ENCODE measurements around the gene CDC14A. TPM values are rescaled to one million over a fixed set of nuclear protein-coding genes. Genes with fewer than 3 reads are reported as not detected.

CDC14A gene
- total RNA-seq, 1 experiment from 2014 or later = 6.6 TPM

DNA sequence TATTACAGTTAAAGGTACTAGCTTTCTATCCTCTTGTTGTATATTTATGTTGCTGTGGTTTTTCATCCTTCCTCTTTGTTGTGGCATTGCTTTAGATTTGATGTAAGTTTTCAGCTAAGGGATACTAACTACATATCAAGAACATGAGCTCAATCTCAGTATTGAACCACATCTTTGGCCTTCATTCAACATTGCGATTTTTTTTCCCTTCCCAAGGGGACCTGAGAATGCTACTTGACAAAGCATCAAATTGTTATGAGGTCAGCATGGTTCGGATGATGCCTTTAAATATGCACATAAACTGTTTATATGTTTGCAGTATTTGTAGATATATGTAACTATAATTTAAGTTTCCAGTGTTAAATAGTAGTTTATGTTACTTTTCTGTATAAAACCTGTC, 153.9 kb downstream of the CDC14A start:
- no peaks in the 10 kb centered on the region for H3K9me3 ChIP-seq (ENCODE audit: control insufficient read depth, insufficient read depth, low read depth, low read length)
- in situ Hi-C loops (cut with HindIII; ENCODE audit: low pct_unique_long_range_greater_than_20kb, low sequenced_read_pairs) (no loop called here), intact Hi-C loops (cut with micrococcal nuclease; ENCODE audit: unreplicated experiment) (no loop called here)
- no peak for DNase-seq (ENCODE audit: low read depth, low spot score)
- H3K36me3 ChIP-seq (ENCODE audit: control insufficient read depth, insufficient read depth, low read length) = no peaks in the 10 kb centered on the region
- no peak for ATAC-seq
- H3K4me1 ChIP-seq (ENCODE audit: control insufficient read depth, insufficient read depth, low read length) = no peaks in the 10 kb centered on the region
- H3K27me3 ChIP-seq (ENCODE audit: control insufficient read depth, insufficient read depth, low read length) = no peaks in the 10 kb centered on the region
- no peak overlapping the region for H3K27ac ChIP-seq (ENCODE audit: low read length)
- no peak overlapping the region for H3K4me3 ChIP-seq (ENCODE audit: low read depth in 2 of 2, low read length in 2 of 2)
- TF ChIP-seq, protein P1, sequence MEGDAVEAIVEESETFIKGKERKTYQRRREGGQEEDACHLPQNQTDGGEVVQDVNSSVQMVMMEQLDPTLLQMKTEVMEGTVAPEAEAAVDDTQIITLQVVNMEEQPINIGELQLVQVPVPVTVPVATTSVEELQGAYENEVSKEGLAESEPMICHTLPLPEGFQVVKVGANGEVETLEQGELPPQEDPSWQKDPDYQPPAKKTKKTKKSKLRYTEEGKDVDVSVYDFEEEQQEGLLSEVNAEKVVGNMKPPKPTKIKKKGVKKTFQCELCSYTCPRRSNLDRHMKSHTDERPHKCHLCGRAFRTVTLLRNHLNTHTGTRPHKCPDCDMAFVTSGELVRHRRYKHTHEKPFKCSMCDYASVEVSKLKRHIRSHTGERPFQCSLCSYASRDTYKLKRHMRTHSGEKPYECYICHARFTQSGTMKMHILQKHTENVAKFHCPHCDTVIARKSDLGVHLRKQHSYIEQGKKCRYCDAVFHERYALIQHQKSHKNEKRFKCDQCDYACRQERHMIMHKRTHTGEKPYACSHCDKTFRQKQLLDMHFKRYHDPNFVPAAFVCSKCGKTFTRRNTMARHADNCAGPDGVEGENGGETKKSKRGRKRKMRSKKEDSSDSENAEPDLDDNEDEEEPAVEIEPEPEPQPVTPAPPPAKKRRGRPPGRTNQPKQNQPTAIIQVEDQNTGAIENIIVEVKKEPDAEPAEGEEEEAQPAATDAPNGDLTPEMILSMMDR (IDR thresholded peaks at IDR 0.05) = no peak
- ChIA-PET CTCF (no interaction called here), POLR2A (no interaction called here)
- no TSS peak for BruUV-seq (replicated peaks)

DNA sequence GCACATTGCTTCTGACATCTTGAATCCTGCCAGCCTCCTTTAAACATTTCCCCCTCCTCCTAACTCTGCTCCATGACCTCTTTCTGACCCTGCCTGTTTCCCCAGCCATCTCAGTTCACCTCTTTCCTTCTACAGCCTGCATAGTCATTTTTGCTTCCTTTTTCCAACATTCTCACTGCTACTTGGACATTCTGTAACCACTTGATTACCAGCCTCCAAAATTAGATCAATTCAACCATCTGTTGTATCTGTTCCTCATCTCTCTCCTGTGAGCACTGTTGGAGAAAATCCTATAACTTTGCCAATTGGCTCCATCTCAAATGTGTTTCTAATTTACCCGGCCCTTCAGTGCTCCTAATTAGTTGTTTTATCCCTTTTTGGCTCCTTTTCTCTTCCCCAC, 158.1 kb downstream of the CDC14A start:
- ChIA-PET POLR2A (no interaction called here), CTCF (no interaction called here)
- no peaks in the 10 kb centered on the region for H3K27me3 ChIP-seq (ENCODE audit: control insufficient read depth, insufficient read depth, low read length)
- in situ Hi-C loops (cut with HindIII; ENCODE audit: low pct_unique_long_range_greater_than_20kb, low sequenced_read_pairs) = no loop called here
- H3K27ac ChIP-seq (ENCODE audit: low read length) = no peak overlapping the region
- TF ChIP-seq TCF7L2 (IDR thresholded peaks at IDR 0.05; ENCODE audit: low read depth, low read length) = no peak
- intact Hi-C loops (cut with micrococcal nuclease; ENCODE audit: unreplicated experiment) = no loop called here
- no peaks in the 10 kb centered on the region for H3K9me3 ChIP-seq (ENCODE audit: control insufficient read depth, insufficient read depth, low read depth, low read length)
- H3K4me3 ChIP-seq (ENCODE audit: low read depth in 2 of 2, low read length in 2 of 2) = no peak overlapping the region
- ATAC-seq = no peak
- no peaks in the 10 kb centered on the region; the same call in 1 of the 2 replicates for H3K36me3 ChIP-seq (ENCODE audit: control insufficient read depth, insufficient read depth, low read length)
- no peaks in the 10 kb centered on the region for H3K4me1 ChIP-seq (ENCODE audit: control insufficient read depth, insufficient read depth, low read length)
- no peak for DNase-seq (ENCODE audit: low read depth, low spot score)
- BruUV-seq (replicated peaks) = no TSS peak

DNA sequence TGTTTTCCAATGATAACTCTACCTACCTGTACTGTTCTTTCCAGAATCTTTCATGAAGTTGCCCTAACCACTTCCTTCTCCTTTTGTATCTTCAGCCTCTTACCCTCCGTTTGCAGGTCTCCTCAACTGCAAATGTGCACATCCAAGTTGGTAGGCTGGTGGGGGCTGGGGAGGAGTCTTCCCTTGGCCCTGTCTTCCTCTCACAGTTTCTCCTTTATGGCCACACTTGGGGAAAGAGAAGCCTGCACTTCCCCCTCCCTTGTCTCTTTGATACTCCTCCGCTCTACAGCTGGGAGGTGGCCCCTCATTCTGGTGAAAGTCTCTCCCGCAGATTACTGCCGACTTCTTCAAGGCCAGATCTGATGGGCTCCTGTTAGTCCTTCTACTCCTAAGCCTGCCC, 158.8 kb downstream of the CDC14A start:
- DNase-seq (ENCODE audit: low read depth, low spot score) (no peak), ATAC-seq (no peak)
- no peak overlapping the region for H3K27ac ChIP-seq (ENCODE audit: low read length)
- no peaks in the 10 kb centered on the region for H3K27me3 ChIP-seq (ENCODE audit: control insufficient read depth, insufficient read depth, low read length)
- no TSS peak for BruUV-seq (replicated peaks)
- ChIA-PET POLR2A (no interaction called here), CTCF (no interaction called here)
- H3K4me3 ChIP-seq (ENCODE audit: low read depth in 2 of 2, low read length in 2 of 2) = no peak overlapping the region
- intact Hi-C loops (cut with micrococcal nuclease; ENCODE audit: unreplicated experiment) (no loop called here), in situ Hi-C loops (cut with HindIII; ENCODE audit: low pct_unique_long_range_greater_than_20kb, low sequenced_read_pairs) (no loop called here)
- no peaks in the 10 kb centered on the region for H3K4me1 ChIP-seq (ENCODE audit: control insufficient read depth, insufficient read depth, low read length)
- no peaks in the 10 kb centered on the region; the same call in 1 of the 2 replicates for H3K36me3 ChIP-seq (ENCODE audit: control insufficient read depth, insufficient read depth, low read length)
- TF ChIP-seq, protein P2, sequence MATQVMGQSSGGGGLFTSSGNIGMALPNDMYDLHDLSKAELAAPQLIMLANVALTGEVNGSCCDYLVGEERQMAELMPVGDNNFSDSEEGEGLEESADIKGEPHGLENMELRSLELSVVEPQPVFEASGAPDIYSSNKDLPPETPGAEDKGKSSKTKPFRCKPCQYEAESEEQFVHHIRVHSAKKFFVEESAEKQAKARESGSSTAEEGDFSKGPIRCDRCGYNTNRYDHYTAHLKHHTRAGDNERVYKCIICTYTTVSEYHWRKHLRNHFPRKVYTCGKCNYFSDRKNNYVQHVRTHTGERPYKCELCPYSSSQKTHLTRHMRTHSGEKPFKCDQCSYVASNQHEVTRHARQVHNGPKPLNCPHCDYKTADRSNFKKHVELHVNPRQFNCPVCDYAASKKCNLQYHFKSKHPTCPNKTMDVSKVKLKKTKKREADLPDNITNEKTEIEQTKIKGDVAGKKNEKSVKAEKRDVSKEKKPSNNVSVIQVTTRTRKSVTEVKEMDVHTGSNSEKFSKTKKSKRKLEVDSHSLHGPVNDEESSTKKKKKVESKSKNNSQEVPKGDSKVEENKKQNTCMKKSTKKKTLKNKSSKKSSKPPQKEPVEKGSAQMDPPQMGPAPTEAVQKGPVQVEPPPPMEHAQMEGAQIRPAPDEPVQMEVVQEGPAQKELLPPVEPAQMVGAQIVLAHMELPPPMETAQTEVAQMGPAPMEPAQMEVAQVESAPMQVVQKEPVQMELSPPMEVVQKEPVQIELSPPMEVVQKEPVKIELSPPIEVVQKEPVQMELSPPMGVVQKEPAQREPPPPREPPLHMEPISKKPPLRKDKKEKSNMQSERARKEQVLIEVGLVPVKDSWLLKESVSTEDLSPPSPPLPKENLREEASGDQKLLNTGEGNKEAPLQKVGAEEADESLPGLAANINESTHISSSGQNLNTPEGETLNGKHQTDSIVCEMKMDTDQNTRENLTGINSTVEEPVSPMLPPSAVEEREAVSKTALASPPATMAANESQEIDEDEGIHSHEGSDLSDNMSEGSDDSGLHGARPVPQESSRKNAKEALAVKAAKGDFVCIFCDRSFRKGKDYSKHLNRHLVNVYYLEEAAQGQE (IDR thresholded peaks at IDR 0.05; ENCODE audit: insufficient read depth in 1 of 2, low read depth in 2 of 2, low read length in 1 of 2) = no peak
- TF ChIP-seq POLR2AphosphoS5 (IDR thresholded peaks at IDR 0.05; ENCODE audit: low read depth, low read length) (no peak), SIN3A (IDR thresholded peaks at IDR 0.05; ENCODE audit: borderline replicate concordance, insufficient read depth, low read depth, low read length) (no peak), TCF7L2 (IDR thresholded peaks at IDR 0.05; ENCODE audit: low read depth, low read length) (no peak)
- TF ChIP-seq, protein P1 (IDR thresholded peaks at IDR 0.05) = no peak
- no peaks in the 10 kb centered on the region for H3K9me3 ChIP-seq (ENCODE audit: control insufficient read depth, insufficient read depth, low read depth, low read length)
